GM21786 (cell line): ENCODE results near the gene KCNN3.

Source experiments
- ATAC-seq: cut with Tn5 transposase; IDR thresholded peaks from one replicate; pipeline ENCODE4 v1.9.1; 2021; ENCODE audit not compliant: unreplicated experiment

The KCNN3 gene

DNA sequence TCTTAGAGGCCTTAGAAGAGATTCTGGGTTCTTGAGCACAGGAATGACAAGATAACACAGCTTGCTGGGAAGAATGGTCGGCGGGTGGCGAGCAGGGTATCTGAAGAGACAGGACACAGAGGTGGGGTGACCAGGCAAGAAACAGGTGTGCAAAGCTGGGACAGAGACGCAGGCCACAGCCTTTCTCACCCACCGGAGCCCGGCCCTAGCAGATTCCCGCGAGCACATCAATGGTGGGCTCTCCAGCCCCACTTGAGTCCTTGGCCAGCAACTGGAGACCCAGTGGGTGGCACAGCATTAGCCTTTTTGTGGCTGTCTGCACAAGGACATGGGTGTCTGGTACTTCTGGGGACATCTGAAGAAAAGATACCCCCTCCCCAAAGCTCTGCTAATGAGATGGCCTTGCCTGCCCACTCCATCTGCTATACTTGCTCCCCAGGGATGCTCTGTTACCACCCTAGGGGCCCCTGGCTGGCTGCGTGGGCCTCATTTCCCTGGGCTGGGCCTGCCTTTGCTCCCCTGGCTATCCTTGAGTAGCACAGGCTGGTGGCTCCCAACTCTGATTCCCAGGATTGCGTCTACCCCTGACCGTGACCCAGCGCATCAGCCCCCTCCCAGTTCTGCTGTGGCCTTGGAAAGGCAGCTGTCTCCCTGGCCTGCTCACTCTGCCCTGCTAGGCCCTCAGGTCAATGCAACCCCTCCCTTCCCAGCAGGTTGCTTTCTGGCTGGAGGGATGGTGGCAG lies 134.8 kb downstream of the KCNN3 start:
- no peak for ATAC-seq

DNA sequence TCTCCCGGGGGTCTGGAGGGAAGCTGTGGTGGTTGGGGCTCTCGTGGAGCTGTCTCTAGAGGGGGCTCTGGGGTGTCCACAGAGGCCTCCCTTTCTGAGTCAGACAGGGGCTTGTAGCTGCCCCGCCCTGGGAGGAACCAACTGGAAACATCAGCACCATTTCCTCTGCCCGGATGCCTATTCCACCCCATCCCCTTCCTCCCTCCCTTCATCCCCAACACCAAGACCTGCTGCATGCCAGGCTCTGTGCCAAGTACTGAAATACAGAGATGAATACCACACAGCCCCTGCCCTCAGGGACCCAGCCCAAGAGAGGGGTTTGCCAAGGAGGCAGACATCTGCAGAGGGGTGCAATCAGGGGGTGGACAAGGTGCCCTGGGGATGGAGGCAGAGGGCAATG lies 136.5 kb downstream of the KCNN3 start:
- ATAC-seq = no peak

DNA sequence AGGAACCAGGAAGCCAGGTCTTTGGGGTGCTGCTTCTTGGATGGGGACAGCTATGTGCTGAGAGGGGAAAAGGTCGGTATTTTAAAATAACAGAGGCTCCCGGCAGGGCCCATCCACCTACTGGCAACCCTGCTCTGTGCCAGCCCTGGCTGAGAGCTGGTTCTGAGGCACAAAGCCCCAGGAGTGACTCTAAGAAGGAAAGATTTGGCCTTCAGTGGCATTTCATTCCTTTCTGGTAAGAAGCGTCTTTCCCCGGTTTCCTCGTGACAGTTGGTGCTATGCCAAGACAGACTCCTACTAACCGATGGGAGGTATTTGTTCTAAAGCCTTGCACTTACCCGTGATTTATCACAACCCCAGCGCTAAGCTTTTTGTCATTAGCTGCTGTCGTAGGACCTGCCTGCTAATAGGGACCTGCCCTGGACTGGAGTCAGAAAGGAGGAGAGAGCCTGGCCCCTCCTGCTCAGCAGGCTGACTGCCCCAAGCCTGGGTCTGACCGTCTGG lies 139.0 kb downstream of the KCNN3 start:
- ATAC-seq = no peak

DNA sequence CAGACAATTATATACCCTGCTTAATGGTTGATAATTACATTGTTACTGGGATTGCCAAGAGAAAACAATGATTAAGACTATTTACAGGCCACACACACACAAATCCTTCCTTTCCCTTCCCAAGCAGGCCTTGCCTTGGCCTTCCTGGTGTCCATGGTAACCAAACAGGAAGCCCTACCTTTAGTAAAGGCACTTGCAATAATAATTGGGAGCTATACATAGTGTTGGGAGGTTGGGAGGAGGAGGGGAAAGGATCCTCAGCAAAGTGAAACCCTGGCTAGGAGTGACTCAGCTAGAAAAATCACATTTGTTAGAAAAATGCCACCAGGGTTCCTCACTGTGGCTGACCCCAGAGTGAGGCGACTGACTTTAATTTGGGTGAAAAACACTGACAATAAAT lies 139.8 kb downstream of the KCNN3 start:
- no peak for ATAC-seq

DNA sequence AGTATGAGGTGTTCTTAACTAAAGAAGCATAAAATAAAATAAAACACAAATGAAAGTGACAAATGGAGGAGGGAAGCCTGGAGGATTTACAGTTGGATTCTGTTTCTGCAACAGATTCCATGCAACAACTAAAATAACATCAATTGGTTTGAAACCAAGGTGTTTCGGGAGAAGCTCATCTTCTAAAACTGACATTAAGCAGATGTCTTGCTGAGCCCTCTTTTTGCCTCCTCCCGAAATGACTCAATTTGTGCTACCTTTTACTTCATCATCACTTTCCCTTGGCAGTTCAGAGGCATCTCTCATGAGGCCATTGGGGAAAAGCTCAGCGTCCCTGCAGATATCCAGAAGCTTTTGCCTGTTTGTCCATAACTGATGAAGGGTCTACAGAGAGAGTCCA lies 140.5 kb downstream of the KCNN3 start:
- ATAC-seq = no peak

DNA sequence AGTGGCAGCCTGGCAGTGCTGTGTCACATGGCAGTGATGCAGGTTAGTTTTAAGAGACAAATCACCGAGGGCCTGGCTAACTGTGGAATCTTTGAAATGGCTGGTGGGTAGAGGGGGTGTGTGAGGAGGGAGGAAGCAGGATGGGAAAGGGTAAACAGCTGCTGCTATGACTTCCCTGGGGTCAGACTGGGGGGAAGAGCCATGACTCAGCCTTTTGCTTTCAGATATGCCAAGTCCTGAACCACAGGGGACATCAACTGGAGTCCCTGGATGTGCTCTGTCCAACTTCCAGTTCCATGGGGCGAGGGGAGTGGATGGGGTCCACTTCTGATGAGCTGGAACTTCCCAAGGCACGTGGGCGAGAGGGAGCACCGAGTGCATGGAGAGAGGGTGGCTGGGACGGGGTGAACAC lies 141.0 kb downstream of the KCNN3 start:
- no peak for ATAC-seq

DNA sequence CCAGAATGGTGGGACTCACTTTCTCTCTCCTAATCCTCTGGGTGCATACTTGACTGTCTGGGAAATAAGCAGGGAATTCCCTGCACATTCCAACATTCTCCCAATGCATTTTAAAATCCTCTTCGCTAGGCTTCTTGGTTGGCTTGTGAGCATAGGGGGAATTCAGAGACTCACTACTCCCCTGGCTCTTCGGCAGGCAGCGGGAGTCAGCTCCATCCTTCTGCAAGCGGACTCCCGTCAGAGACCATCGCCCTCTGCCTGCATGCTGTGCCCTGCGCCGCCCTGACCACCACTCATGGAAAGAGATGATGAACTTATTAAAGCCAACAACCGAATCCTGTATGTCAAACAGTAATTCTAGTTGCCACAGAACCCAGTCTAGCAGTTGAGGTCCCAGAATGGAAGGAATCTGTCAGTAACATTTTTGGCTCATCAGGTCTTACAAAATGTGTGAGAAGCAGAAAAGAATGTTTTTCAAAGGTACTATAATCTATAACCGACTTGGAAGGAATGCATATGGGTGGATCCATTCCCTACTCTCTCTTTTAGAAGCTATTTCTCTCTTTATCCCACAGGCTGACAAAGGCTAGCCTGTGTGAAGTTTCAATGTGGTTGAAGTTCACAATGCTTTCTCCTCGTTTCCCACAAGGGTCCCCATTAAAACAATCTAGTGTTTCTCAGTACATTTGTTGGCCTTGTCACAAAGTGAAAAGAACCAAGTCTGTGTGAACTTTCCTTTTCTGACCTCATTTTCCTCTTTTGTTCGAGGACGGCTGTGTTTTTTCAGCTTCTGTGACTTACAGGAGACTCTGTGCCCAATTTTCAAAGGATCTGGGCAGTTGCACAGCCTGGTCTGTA lies 143.0 kb downstream of the KCNN3 start:
- ATAC-seq = no peak

DNA sequence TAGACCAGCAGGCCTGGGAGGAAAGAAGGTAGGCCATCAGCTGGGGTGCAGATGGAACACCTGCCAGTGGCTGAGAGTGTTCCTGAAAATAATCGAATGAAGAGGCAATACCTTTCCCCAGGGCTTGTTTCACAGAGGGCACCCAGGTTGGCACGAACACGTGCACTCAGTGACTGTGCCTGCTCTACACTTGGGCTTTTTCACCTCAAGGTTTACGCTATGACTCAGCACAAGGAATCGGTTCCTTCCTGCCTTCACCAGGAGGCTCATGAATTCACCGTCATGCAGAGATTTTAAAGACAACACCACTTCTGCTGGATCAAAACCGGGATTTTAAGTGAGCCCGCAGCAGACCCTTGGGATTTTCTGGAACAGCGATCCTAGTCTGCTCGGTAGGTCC lies 143.6 kb downstream of the KCNN3 start:
- no peak for ATAC-seq

DNA sequence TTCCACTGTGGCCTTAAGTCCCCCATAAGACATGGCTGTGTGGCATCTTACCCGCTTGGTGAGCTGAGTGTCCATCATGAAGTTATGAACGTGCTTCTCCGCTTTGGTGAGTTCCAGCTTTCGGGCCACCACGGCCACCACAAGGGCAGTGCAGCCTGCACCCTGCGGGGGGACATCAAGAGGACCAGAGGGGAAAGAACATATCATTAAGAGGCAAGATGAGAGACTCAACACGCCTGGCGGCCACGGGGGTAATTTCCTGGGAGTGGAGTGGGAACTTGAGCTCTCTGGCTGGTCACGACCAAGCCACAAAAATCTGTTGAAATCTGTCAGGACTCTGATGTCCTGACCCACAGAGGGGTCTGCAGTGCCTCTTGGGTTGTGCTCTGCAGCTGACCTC lies 144.2 kb downstream of the KCNN3 start:
- no peak for ATAC-seq

DNA sequence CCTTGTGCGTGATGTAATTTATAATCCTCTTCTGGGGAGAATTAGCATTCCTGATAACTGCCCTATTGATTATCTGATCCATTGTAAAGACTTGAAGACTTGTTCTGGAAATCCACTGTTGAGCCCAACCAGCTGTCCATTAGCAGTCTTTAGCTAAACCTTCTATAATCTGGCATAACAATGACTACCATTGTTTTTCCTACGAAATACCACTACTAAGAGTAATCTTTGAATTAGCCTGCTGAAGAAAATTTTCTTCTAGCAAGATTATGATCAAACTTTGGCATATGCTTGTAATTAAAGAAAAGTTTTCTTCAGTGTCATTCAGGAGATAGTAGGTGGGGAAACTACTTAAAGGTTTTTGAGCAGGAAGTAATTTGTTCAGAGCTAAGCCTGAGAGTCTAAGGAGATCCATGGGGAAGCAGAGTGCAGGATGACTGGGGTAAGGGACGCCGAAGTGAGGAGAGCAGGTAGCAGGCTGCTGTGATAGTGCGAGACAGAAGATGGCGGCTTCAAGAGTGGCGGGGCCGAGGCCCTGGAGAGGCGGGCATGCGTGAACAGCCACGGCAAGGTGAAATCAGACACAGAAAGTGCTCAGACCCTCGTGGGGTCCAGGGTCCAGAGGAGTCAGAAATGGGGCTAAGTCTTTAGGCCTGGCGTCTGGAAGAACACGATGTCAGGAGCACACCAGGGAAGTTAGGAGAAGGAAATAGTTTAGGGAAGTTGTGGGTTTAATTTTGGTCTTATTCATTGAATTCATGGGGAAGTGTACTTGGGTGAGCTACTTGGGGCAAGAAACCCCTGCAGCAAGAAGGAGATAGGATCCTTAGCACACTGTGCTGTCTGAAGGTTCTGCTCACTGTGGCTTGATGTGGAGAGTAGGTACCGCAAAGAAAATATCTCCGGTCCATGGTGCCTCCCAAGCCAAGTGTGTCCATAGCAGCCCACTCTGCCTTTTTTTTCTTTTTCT lies 149.5 kb downstream of the KCNN3 start:
- no peak for ATAC-seq

DNA sequence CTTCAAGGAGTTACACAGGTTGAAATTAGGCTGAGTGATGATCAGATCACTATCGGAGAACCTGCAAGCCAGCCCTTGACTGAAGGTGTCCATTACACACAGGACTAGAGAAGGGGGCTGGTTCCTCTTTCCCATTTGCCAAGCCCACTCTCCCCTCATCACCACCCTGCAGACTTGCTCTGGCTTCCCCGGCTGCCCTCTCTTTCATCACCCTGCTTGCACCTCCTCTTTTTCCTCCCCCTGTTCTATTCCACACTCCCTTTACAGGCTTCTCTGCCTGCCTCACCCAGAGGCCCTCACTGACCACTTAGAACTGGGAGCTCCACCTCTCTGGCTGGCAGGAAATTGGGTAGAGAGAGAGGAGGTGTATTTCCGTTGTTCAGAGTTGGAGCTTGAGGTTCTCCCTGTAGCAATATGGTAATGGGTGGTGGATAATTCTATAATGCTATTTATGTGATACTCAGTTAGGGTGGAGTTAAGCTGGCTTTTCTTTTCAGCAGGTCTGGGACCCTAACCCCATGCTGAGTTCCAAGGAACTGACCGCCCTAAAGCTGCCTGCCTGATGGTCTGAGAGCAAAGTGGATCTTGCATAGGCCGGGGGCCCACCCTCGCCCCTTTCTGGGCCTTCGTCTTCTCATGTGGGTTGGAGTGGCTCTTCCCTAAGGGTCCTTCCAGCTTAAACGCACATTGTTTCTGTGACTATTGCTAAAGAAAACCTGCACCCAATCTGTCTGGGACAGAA lies 150.3 kb downstream of the KCNN3 start:
- ATAC-seq = no peak

DNA sequence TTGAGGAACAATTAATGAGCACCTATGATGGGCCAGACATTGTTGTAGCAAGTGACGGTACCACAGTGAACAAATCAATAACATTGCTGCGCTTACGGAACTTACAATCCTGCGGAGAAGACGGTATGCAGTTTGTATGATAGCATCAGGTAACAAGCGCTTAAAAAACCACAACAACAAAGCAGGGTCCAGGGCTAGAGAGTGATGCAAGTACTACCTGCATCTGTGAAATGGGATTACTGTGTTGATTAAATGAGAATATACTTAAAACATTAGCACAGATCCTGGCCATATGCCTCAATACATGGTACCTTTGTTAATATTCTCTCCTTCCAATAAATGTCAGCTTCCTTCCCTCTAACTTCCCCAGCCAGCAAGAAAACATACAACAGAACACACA lies 151.5 kb downstream of the KCNN3 start:
- no peak for ATAC-seq

DNA sequence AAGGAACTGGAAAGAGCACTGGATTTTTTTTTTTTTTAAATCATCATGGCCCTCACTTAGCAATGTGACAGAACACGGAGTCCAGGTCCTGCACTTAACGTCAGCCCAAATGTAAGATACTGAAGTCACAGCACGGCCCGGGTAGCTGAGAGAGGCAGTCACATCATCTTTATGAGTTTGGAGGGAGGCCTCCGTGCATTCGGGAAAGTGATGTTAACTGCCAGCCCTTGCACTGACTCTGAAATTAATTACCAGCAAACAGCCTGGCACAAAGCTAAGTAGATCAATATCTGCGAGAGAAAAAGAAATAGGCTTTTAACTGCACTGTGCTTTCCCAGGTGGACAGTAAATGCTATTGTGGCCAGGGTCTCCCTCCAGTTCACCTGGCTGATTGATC lies 152.6 kb downstream of the KCNN3 start:
- no peak for ATAC-seq

DNA sequence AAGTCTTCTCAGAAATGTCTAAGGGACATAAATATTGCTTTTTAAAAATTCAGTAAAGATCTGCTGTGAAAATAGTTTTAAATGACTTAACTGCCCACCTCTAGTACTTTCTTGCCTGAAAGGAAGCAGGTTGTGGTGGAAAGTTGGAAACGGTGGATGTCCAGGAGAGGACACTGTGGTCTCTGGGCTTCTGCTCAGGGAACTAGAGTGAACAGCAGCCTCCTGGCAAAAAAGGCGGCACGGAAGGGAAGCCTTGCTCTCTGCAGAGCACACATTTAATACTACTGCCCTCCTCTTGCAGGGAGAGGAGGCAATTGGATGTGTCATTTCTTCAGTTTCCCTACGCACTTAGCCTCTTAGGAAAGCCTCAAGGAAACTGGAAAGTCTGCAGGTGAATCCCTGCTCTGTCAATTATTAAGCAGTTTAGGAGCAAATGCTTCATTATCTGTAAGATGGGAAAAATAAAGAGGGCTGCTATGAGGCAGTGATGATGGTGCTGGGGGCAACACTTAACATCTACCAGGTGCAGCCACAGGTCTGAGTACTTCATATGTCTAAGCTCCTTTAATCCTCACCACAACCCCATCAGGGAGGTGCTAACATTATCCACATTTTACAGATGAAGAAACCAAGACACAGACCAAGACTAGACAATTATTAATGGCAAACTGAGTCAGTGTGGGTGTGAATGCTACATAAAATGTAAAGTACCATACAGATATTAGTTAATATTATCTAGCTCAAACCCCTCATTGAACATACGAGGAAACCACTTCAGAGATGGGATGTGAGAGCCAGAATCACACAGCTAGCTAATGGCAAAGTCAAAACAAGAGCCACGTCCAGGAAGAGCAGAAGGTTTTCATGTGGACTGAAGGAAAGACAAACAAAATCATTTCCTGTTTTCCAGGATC lies 153.2 kb downstream of the KCNN3 start:
- ATAC-seq = no peak

DNA sequence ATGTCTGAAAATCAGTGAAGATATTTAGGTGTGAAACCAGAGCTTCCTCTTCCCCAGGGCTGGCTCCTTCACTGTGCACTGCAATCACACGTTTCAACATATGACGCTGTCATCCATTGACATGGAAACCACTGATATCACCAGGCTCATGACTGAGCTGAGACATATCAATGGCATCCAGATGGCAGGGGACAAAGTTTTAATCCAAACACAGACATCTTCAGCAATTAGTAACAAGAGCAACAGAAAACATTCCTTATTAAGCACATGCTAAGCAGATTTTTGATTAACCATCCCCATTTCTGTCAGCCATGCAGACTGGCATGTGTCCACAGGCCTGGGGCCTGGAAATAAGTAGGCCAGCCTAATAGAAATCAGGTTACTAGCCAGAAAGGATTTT lies 154.1 kb downstream of the KCNN3 start:
- ATAC-seq = no peak

DNA sequence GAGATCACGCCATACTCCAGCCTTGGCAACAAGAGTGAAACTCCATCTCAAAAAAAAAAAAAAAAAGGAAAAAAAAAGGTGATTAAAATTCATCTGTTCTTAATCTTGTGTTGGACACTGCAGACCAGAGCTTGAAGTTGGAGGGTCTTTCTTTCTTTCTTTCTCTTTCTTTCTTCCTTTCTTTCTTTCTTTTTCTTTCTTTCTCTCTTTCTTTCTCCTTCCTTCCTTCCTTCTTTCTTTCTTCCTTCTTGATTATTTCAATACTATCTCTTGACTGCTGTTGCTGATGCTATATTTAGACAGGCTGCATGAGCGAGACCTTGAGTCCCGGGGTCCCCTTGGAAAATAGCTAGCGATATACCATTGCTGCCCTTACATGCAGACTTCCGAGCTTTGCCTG lies 154.7 kb downstream of the KCNN3 start:
- no peak for ATAC-seq

DNA sequence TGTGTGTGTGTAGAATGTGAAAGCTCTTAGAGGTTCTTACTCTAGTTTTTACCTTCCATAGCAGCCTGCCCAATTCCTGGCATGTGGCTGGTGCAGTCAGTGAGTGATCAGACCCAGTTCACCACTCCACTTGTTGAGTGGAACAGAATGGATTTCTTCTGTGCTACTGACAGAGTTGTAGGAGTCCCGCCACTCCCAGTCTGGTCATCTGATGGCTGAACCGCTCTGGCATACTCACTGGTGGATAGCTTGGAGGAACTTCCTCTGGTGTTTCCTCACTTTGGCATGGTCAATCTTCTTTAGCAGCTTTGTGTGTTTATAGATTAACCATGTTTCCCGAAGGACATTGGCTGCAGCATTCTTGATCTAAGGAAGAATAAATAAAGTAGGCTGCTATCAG lies 155.4 kb downstream of the KCNN3 start:
- no peak for ATAC-seq

DNA sequence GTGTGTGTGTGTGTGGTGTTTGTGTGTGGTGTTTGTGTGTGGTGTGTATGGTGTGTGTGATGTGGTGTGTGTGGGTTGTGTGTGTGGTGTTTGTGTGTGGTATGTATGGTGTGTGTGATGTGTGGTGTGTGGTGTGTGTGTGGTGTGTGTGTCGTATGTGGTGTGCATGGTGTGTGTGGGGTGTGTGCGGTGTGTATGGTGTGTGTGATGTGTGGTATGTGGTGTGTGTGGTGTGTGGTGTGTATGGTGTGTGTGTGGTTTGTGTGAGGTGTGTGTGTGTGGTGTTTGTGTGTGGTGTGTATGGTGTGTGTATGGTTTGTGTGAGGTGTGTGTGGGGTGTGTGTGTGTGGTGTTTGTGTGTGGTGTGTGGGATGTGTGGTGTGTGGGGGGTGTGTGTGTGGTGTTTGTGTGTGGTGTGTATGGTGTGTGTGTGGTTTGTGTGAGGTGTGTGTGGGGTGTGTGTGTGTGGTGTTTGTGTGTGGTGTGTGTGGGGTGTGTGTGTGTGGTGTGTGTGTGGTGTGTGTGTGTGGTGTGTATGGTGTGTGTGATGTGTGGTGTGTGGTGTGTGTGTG lies 155.9 kb downstream of the KCNN3 start:
- ATAC-seq = no peak

DNA sequence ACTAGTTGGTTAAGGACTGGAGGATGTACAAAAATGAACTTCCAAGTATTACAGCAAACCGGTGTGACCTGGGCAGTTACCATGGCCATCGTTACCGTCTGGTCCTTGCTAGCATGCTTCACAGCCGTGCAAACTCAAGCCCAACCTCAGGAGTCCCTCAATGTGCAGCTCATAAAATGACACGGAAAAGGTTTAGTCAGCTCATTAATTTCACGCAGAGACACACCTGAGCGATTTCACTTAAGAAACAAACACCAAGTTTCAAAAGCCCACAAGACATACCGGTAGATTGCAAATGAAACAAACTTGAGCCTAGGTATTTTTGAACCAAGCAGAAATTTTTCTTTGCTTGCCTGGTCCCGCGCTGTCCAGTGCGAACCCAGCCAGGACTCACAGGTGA lies 157.1 kb downstream of the KCNN3 start:
- no peak for ATAC-seq
